GM20000 (cell line): Measurements from ENCODE around the gene PMPCA.
A peak's percentile ranks its signal among the peaks of the same experiment; 100 is the strongest.

Source experiments
- DNase-seq: peaks from one replicate; pipeline ENCODE4 v3.0.0; 2012; ENCODE audit warnings: low spot score
- CTCF ChIP-seq: IDR thresholded peaks from 2 replicates; pipeline ENCODE4 v1.5.1; 2012; ENCODE audit warnings: mild to moderate bottlenecking, control low read depth; ENCODE audit errors: extremely low read depth, missing control alignments

The PMPCA gene

GRCh38 chr9:136398286-136398685 is 12.2 kb upstream of the PMPCA start:
- TF ChIP-seq CTCF = no peak
- no peak for DNase-seq

GRCh38 chr9:136399176-136400037 is 11.1 kb upstream of the PMPCA start:
- DNase-seq = peak; percentile 74
- TF ChIP-seq CTCF = no peak

- TF ChIP-seq CTCF = peak; percentile 95
- DNase-seq = peak; percentile 99
Observed at GRCh38 chr9:136400038-136400834, 10.2 kb upstream of the PMPCA start, which contains the start of gene SNAPC4. SNAPC4 (minus strand) TSS chr9:136400170; CDS start chr9:136398428, 1,742 bp downstream.

GRCh38 chr9:136401173-136401922 is 9.1 kb upstream of the PMPCA start:
- no peak for TF ChIP-seq CTCF
- no peak for DNase-seq

- no peak for DNase-seq
- TF ChIP-seq CTCF = no peak
Observed at GRCh38 chr9:136402067-136402466, 8.4 kb upstream of the PMPCA start.

GRCh38 chr9:136403538-136403914 is 6.9 kb upstream of the PMPCA start:
- peak; percentile 82 for DNase-seq
- no peak for TF ChIP-seq CTCF
